Adrenal gland (tissue), 12 donors: Measurements from ENCODE around the gene HOXA13. TPM values are rescaled to one million over a fixed set of nuclear protein-coding genes. Genes with fewer than 3 reads are reported as not detected.

Experiments
- DNase-seq, 7 donors: peaks; one replicate each; pipeline ENCODE4 v3.0.0-alpha.2; 2019 to 2020
- H3K27ac ChIP-seq, 5 donors: fragments of 200-600 bp; sonication (generic) in 4 of 5; 1 replicate in 3 of 5; 2 replicates in 2 of 5; pipeline versions ENCODE4 v1.5.1 to v1.8.0; 2016 to 2020; ENCODE audit warnings: mild to moderate bottlenecking in 1 of 5
- H3K27me3 ChIP-seq: fragments of 200-600 bp; 2 replicates; pipeline ENCODE4 v1.8.0; 2021
- H3K36me3 ChIP-seq, 2 donors: fragments of 200-600 bp; replicated peaks in 1 of 2; 1 replicate in 1 of 2; 2 replicates in 1 of 2; pipeline versions ENCODE4 v1.5.1 to v1.8.0; 2018 to 2022
- H3K4me1 ChIP-seq, 2 donors: fragments of 200-600 bp; replicated peaks in 1 of 2; 1 replicate in 1 of 2; 2 replicates in 1 of 2; pipeline versions ENCODE4 v1.5.1 to v1.8.0; 2018 to 2021
- H3K4me3 ChIP-seq, 4 donors: fragments of 200-600 bp; sonication (generic) in 3 of 4; one replicate each; pipeline ENCODE4 v1.5.1; 2016 to 2018
- H3K9me3 ChIP-seq, 3 donors: fragments of 200-600 bp; sonication (generic) in 1 of 3; replicated peaks in 1 of 3; 1 replicate in 2 of 3; 2 replicates in 1 of 3; pipeline versions ENCODE4 v1.5.1 to v1.8.0; 2016 to 2021
- CTCF ChIP-seq, 6 experiments: fragments of 450-650 bp in 4 of 6; fragments of 200-600 bp in 2 of 6; sonication (generic) in 1 of 6; IDR thresholded peaks; 1 replicate in 5 of 6; 2 replicates in 1 of 6; pipeline versions ENCODE4 v1.5.1 to v1.8.0; 2016 to 2021; ENCODE audit warnings: antibody characterized with exemption in 6 of 6, mild to moderate bottlenecking in 2 of 6, moderate library complexity in 1 of 6
- POLR2A ChIP-seq, 2 donors: fragments of 450-650 bp; IDR thresholded peaks; one replicate each; pipeline ENCODE4 v1.6.1; 2017; ENCODE audit warnings: antibody characterized with exemption in 2 of 2, mild to moderate bottlenecking in 2 of 2, moderate library complexity in 1 of 2
- WGBS, 4 donors: extraction: QIAGEN DNeasy Blood & Tissue Kit in 2 of 4; methylation state at CpG; one replicate each; pipeline versions ENCODE4 v1.1.5 to v1.1.7; 2013 to 2017; 5-methylcytosine and 5-hydroxymethylcytosine counted together
- intact Hi-C, 2 donors: fragments of 100-400 bp; cut with DNase I; formaldehyde crosslinking; loops; one replicate each; pipeline versions ENCODE4 v1.14.1 to v1.15.0; 2022 to 2023
- polyA plus RNA-seq, 3 donors: library from polyadenylated mRNA; stranded (reverse); fragments of 200-250 nt in 2 of 3; fragments of 350-450 nt in 1 of 3; fragmentation: Illumina TruSeq in 1 of 3; extraction: RNeasy Lipid Tissue Mini Kit (QIAGEN cat#74804) in 1 of 3; gene quantifications; one replicate each; pipeline ENCODE4 v1.2.3, GENCODE V29; 2013 to 2014
- total RNA-seq, 9 donors: library from RNA; depleted of rRNA in 4 of 9; stranded (reverse); fragments of >200 nt in 4 of 9; fragments of 120-200 nt in 1 of 9; fragmentation: NEBNext Ultra II Directional in 1 of 9; extraction: Animal tissue kit (Norgen Biotek cat#: 25700) in 1 of 9; gene quantifications; one replicate each; pipeline versions ENCODE4 v1.1.0 to v1.2.4, GENCODE V29; 2013 to 2023
- donor health status: healthy with polysubstance abuse.
- donor health status: Bipolar disorder and iron deficiency.
- donor health status: DM: yes; HTN: yes; CAD: no.
- donor health status: DM: no; HTN: no; CAD: no.
- donor health status: DM: no; HTN: no; CAD: no.
- donor health status: DM: yes; HTN: yes; CAD: no.

The HOXA13 gene
- total and polyA plus RNA-seq, 12 donors: 0.17 to 1.4 (median 0.56) TPM; not detected in 1

- Histone ChIP-seq H3K4me3 (peak overlapping the region in 2 of 4 donors; percentile 33 to 57), H3K4me1 (peaks cover 7 to 21% of the 10 kb centered on the region in 2 donors), H3K9me3 (no peaks in the 10 kb centered on the region), H3K36me3 (no peaks in the 10 kb centered on the region), H3K27ac (peak overlapping the region; percentile 28 to 92 (median 73)), H3K27me3 (no peaks in the 10 kb centered on the region)
- TF ChIP-seq POLR2A (IDR thresholded peaks at IDR 0.05) (peak in 1 of 2 donors; percentile 39), CTCF (IDR thresholded peaks at IDR 0.05) (no peak)
- peak; percentile 44 to 72 (median 60) for DNase-seq
- intact Hi-C loops: no loop called here
- WGBS, 4 donors: 19 to 43% (median 31%) methylated on average over 26 to 48 of the region's 48 CpGs
These were observed 44.7 kb downstream of the HOXA13 start for GRCh38 chr7:27154901-27155815.

GRCh38 chr7:27154369-27154768, 45.5 kb downstream of the HOXA13 start:
- Histone ChIP-seq H3K36me3 (no peaks in the 10 kb centered on the region), H3K4me3 (no peak overlapping the region), H3K9me3 (no peaks in the 10 kb centered on the region), H3K4me1 (peaks cover 7 to 20% of the 10 kb centered on the region in 2 donors), H3K27ac (peak overlapping the region in 2 of 5 donors; percentile 13 to 91), H3K27me3 (no peaks in the 10 kb centered on the region)
- DNase-seq: peak in 5 of 7 donors; percentile 12 to 50 (median 15)
- TF ChIP-seq CTCF (IDR thresholded peaks at IDR 0.05) (no peak), POLR2A (IDR thresholded peaks at IDR 0.05) (no peak)
- intact Hi-C loops: no loop called here
- WGBS, 4 donors: 83 to 89% (median 88%) methylated on average over 9 to 10 of the region's 10 CpGs

GRCh38 chr7:27153526-27153925, 46.4 kb downstream of the HOXA13 start:
- peak overlapping the region in 1 of 5 donors; percentile 11 for H3K27ac ChIP-seq
- DNase-seq: peak in 2 of 7 donors; percentile 15 to 35
- H3K4me1 ChIP-seq: peaks cover 7 to 25% of the 10 kb centered on the region in 2 donors
- no peak overlapping the region for H3K4me3 ChIP-seq
- H3K9me3 ChIP-seq: no peaks in the 10 kb centered on the region
- WGBS, 4 donors: 93 to 94% (median 94%) methylated on average over 3 of the region's 3 CpGs
- no peaks in the 10 kb centered on the region for H3K36me3 ChIP-seq
- no peaks in the 10 kb centered on the region for H3K27me3 ChIP-seq
- TF ChIP-seq POLR2A (IDR thresholded peaks at IDR 0.05) (no peak), CTCF (IDR thresholded peaks at IDR 0.05) (no peak)
- intact Hi-C loops: no loop called here

- H3K36me3 ChIP-seq: no peaks in the 10 kb centered on the region
- H3K4me3 ChIP-seq: peak overlapping the region in 1 of 4 donors; percentile 63
- H3K9me3 ChIP-seq: no peaks in the 10 kb centered on the region
- WGBS, 4 donors: 50 to 81% (median 67%) methylated on average over 8 to 22 of the region's 22 CpGs
- peak overlapping the region in 3 of 5 donors; percentile 53 to 99 (median 99) for H3K27ac ChIP-seq
- TF ChIP-seq CTCF (IDR thresholded peaks at IDR 0.05): no peak
- TF ChIP-seq POLR2A (IDR thresholded peaks at IDR 0.05): no peak
- no peaks in the 10 kb centered on the region for H3K27me3 ChIP-seq
- intact Hi-C loops: no loop called here
- peaks cover 13 to 28% of the 10 kb centered on the region in 2 donors for H3K4me1 ChIP-seq
- peak in 3 of 7 donors; percentile 19 to 50 (median 24) for DNase-seq
These were observed 47.0 kb downstream of the HOXA13 start for GRCh38 chr7:27152816-27153442.
